ENCODE measurements around the gene ARSI. TPM values are rescaled to one million over a fixed set of nuclear protein-coding genes. Genes with fewer than 3 reads are reported as not detected.

The ARSI gene
- total RNA-seq, 1 donor from 2014 or later, result 4.2 TPM

GRCh38 chr5:150345716-150346115, 43.0 kb upstream of the ARSI start:
- Histone ChIP-seq H3F3A (ENCODE audit: low read depth) (no peaks in the 10 kb centered on the region), H3K9ac (no peak overlapping the region), H3K36me3 (no peaks in the 10 kb centered on the region), H3K4me1 (peaks cover 5% of the 10 kb centered on the region), H3K27ac (no peak overlapping the region), H2AFZ (replicated peaks) (no peak overlapping the region), H3K4me2 (no peak overlapping the region), H3K79me2 (ENCODE audit: low read depth) (no peaks in the 10 kb centered on the region), H3K27me3 (no peaks in the 10 kb centered on the region), H3K4me3 (no peak overlapping the region), H3K9me3 (ENCODE audit: low read depth) (no peaks in the 10 kb centered on the region), H4K20me1 (ENCODE audit: low read depth) (no peaks in the 10 kb centered on the region)
- peaks cover 63% of the 10 kb centered on the region for H3K4me1 Mint-ChIP-seq
- peaks cover 11% of the 10 kb centered on the region for H3K27me3 Mint-ChIP-seq (ENCODE audit: insufficient read depth, low read depth)
- H3K36me3 Mint-ChIP-seq, result no peaks in the 10 kb centered on the region
- TF ChIP-seq EZH2phosphoT487 (IDR thresholded peaks at IDR 0.05) (no peak), EZH2 (IDR thresholded peaks at IDR 0.05) (no peak)
- TF ChIP-seq, protein P1, sequence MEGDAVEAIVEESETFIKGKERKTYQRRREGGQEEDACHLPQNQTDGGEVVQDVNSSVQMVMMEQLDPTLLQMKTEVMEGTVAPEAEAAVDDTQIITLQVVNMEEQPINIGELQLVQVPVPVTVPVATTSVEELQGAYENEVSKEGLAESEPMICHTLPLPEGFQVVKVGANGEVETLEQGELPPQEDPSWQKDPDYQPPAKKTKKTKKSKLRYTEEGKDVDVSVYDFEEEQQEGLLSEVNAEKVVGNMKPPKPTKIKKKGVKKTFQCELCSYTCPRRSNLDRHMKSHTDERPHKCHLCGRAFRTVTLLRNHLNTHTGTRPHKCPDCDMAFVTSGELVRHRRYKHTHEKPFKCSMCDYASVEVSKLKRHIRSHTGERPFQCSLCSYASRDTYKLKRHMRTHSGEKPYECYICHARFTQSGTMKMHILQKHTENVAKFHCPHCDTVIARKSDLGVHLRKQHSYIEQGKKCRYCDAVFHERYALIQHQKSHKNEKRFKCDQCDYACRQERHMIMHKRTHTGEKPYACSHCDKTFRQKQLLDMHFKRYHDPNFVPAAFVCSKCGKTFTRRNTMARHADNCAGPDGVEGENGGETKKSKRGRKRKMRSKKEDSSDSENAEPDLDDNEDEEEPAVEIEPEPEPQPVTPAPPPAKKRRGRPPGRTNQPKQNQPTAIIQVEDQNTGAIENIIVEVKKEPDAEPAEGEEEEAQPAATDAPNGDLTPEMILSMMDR (IDR thresholded peaks at IDR 0.05), result no peak
- peak overlapping the region; percentile 66 for H3K4me3 Mint-ChIP-seq
- H3K27ac Mint-ChIP-seq, result peak overlapping the region; percentile 86
- no peak for DNase-seq (ENCODE audit: low spot score)
- peaks cover 3% of the 10 kb centered on the region for H3K9me3 Mint-ChIP-seq

DNA sequence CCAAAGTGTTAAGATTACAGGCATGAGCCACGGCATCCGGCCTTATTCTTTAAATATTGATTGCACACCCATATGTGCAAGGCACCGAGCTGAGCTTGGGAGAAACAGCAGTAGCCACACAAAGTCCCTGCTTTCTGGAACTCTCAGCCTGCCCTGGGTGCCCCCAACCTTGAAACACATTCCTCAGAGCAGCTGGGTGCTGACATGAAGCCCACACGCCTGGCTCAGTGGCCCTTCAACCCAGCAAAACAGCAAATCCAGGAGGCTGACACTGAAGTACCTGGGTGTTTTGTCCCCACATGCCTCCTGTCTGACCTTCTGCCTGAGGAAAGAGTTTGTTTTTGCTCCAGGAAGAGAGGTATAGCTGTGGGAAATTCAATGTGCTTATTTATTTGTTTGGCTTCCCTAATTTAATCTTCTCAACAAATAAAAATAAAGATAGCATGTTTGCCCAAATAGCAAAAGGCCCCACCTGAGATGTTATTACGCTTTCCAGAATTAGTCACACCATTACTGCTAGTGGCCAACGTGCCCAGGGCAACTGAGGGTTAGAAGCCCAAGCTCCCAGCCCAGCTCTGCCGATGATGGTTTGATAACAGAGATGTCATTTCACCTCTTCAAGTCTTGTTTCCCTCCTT, 41.4 kb upstream of the ARSI start:
- Histone ChIP-seq H3F3A (ENCODE audit: low read depth) (no peaks in the 10 kb centered on the region), H4K20me1 (ENCODE audit: low read depth) (no peaks in the 10 kb centered on the region), H3K79me2 (ENCODE audit: low read depth) (no peaks in the 10 kb centered on the region), H3K4me2 (no peak overlapping the region), H3K36me3 (no peaks in the 10 kb centered on the region), H3K27ac (no peak overlapping the region), H3K4me3 (no peak overlapping the region), H3K27me3 (no peaks in the 10 kb centered on the region), H2AFZ (replicated peaks) (no peak overlapping the region), H3K4me1 (peaks cover 5% of the 10 kb centered on the region), H3K9ac (no peak overlapping the region), H3K9me3 (ENCODE audit: low read depth) (no peaks in the 10 kb centered on the region)
- TF ChIP-seq EZH2phosphoT487 (IDR thresholded peaks at IDR 0.05) (no peak), EZH2 (IDR thresholded peaks at IDR 0.05) (no peak)
- TF ChIP-seq, protein P1 (IDR thresholded peaks at IDR 0.05), result no peak
- peak overlapping the region; percentile 6 for H3K27ac Mint-ChIP-seq
- H3K36me3 Mint-ChIP-seq, result no peaks in the 10 kb centered on the region
- DNase-seq (ENCODE audit: low spot score), result no peak
- peaks cover 3% of the 10 kb centered on the region for H3K9me3 Mint-ChIP-seq
- H3K4me3 Mint-ChIP-seq, result no peak overlapping the region
- H3K27me3 Mint-ChIP-seq (ENCODE audit: insufficient read depth, low read depth), result peaks cover 13% of the 10 kb centered on the region
- H3K4me1 Mint-ChIP-seq, result peaks cover 59% of the 10 kb centered on the region

DNA sequence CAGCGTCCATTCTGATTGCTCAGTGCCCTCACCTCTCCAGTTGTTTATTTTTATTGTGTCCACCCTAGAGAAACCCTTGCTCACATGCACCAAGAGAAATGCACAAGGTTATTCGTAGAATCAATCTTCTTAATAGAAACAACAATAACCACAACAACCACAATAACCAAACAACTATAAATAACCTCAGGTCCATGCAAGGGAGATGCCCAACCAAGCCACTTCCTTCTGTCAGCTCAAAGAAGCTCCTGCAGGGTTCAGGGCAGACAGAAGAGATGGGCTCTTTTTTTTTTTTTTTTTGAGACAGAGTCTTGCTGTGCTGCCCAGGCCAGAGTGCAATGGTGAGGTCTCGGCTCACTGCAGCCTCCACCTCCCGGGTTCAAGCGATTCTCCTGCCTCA, 39.9 kb upstream of the ARSI start:
- H3K4me1 Mint-ChIP-seq, result peaks cover 55% of the 10 kb centered on the region

More for the DNA sequence above, 39.9 kb upstream of the ARSI start:
- no peak overlapping the region for H2AFZ ChIP-seq (replicated peaks)
- H3K36me3 ChIP-seq, result no peaks in the 10 kb centered on the region
- TF ChIP-seq EZH2phosphoT487 (IDR thresholded peaks at IDR 0.05) (no peak), EZH2 (IDR thresholded peaks at IDR 0.05) (no peak)
- TF ChIP-seq, protein P1 (IDR thresholded peaks at IDR 0.05), result no peak
- no peak overlapping the region for H3K27ac ChIP-seq
- Mint-ChIP-seq H3K9me3 (peaks cover 3% of the 10 kb centered on the region), H3K27ac (peak overlapping the region; percentile 22), H3K4me3 (no peak overlapping the region), H3K36me3 (no peaks in the 10 kb centered on the region), H3K27me3 (ENCODE audit: insufficient read depth, low read depth) (peaks cover 13% of the 10 kb centered on the region)
- no peaks in the 10 kb centered on the region for H3F3A ChIP-seq (ENCODE audit: low read depth)
- no peak overlapping the region for H3K9ac ChIP-seq
- no peaks in the 10 kb centered on the region for H3K27me3 ChIP-seq
- no peak overlapping the region for H3K4me3 ChIP-seq
- no peak for DNase-seq (ENCODE audit: low spot score)
- no peak overlapping the region for H3K4me2 ChIP-seq
- no peaks in the 10 kb centered on the region for H4K20me1 ChIP-seq (ENCODE audit: low read depth)
- no peaks in the 10 kb centered on the region for H3K9me3 ChIP-seq (ENCODE audit: low read depth)
- H3K79me2 ChIP-seq (ENCODE audit: low read depth), result no peaks in the 10 kb centered on the region
- peaks cover 5% of the 10 kb centered on the region for H3K4me1 ChIP-seq

Measured in neural progenitor cell (in vitro differentiated cells).